ENCODE results near the gene RRH. TPM values are rescaled to one million over a fixed set of nuclear protein-coding genes. Genes with fewer than 3 reads are reported as not detected.

RRH gene
- total RNA-seq, 6 experiments from 2014 or later = 0.18 to 0.25 TPM; not detected in 4

DNA sequence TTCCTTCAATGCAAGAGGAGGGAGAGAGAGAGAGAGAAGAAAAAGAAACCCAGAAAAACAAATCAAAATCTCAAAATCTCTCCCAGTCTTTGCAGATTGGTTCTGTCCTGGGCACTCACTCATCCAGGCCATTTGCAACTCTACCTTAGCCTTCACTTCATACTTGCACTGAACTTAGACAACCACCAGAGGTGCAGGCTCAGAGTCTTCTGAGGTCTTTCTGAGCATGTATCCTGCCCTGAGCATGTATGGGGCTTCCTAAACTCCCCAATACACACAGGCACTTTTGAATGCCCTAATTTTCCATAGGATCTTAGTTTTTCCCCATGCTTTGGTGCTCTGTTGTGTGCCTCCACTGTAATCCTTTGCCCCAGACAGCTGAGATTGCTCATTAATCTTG, 28.9 kb upstream of the RRH start:
- TF ChIP-seq, protein P1, sequence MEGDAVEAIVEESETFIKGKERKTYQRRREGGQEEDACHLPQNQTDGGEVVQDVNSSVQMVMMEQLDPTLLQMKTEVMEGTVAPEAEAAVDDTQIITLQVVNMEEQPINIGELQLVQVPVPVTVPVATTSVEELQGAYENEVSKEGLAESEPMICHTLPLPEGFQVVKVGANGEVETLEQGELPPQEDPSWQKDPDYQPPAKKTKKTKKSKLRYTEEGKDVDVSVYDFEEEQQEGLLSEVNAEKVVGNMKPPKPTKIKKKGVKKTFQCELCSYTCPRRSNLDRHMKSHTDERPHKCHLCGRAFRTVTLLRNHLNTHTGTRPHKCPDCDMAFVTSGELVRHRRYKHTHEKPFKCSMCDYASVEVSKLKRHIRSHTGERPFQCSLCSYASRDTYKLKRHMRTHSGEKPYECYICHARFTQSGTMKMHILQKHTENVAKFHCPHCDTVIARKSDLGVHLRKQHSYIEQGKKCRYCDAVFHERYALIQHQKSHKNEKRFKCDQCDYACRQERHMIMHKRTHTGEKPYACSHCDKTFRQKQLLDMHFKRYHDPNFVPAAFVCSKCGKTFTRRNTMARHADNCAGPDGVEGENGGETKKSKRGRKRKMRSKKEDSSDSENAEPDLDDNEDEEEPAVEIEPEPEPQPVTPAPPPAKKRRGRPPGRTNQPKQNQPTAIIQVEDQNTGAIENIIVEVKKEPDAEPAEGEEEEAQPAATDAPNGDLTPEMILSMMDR (IDR thresholded peaks at IDR 0.05) = no peak
- no peak for TF ChIP-seq POLR2A (IDR thresholded peaks at IDR 0.05)
- H3K36me3 ChIP-seq = no peaks in the 10 kb centered on the region
- H3K4me1 ChIP-seq = peaks cover 0 to 29% (median 8%) of the 10 kb centered on the region in 4 donors
- no peaks in the 10 kb centered on the region for H3K27me3 ChIP-seq
- no peak for DNase-seq
- intact Hi-C loops (cut with DNase I) = no loop called here
- ATAC-seq = peak; percentile 8 to 29 (median 26)
- H3K27ac ChIP-seq = no peak overlapping the region
- H3K4me3 ChIP-seq = peak overlapping the region in 2 of 3 donors; percentile 56 to 57
- no peaks in the 10 kb centered on the region for H3K9me3 ChIP-seq

DNA sequence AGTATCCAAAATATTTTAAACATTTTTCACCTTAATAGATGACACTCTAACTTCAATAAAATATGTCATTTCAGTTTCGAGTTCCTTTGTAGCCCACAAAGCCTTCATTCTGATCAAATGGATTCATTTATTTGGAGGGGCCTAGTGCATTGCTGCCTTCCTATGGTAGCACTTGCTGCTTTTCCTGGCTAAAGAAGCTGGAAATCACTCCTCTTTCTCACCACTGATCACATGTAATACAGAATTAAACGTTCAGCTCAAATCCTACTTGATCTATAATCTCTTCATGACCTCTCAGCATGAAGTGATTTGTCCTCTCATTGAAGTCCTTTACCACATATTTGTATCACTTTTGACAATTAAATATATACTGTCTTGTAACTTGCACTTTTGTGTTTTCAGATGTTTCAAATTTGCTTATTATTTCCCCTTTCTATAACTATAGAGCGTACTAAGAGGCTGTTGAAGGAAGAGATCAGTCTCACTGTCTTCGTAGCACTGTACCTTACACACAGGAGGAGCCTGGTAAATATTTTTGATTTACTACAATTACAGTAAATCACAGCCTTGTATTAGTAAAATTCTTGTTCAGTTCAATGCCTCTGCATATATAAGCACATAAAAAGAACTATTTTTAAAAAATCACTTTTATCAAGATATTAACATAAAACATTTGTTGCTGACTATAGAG, 26.5 kb upstream of the RRH start:
- intact Hi-C loops (cut with DNase I) = no loop called here
- ATAC-seq = peak; percentile 28 to 52 (median 44)
- no peaks in the 10 kb centered on the region for H3K27me3 ChIP-seq
- H3K27ac ChIP-seq = peak overlapping the region; percentile 32 to 73 (median 55)
- H3K4me1 ChIP-seq = peaks cover 0 to 29% (median 8%) of the 10 kb centered on the region in 4 donors
- WGBS (ENCODE audit: insufficient coverage, low coverage, low lambda C conversion rate, missing lambda C conversion rate) = 10% methylated on average over 4 of the region's 4 CpGs
- TF ChIP-seq, protein P1 (IDR thresholded peaks at IDR 0.05) = no peak
- no peak for TF ChIP-seq POLR2A (IDR thresholded peaks at IDR 0.05)
- no peaks in the 10 kb centered on the region for H3K36me3 ChIP-seq
- H3K4me3 ChIP-seq = peak overlapping the region; percentile 34 to 57 (median 56)
- no peaks in the 10 kb centered on the region for H3K9me3 ChIP-seq
- DNase-seq = no peak

DNA sequence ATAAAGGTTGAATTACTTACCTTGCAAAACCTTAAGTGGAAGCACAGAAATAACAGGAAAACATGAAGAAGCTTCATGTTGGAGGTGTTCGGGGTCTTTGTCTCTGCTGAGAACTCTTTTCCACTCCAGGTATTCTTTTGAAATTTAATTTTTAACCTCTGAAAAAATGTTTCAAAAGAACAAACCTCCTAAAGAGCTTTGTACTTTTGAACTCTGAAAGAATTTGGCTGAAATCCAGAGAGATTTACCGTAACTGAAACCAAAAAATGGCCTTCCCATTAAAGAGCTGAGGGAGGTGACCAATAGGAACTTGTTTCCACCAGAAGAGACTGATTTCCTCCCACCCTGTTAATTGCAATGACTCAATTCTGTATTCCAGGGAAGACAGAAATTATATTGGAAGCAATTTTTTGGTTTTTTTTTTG, 25.9 kb upstream of the RRH start, which contains the start of gene CFI:
Gene CFI, minus strand, starts transcription at position 105 of the 425 bp plus-strand sequence. Its CDS starts 28 bp downstream, at position 77.
- DNase-seq = no peak
- peak; percentile 44 for TF ChIP-seq POLR2A (IDR thresholded peaks at IDR 0.05)
- TF ChIP-seq, protein P1 (IDR thresholded peaks at IDR 0.05) = no peak
- Histone ChIP-seq H3K4me1 (peaks cover 0 to 29% (median 8%) of the 10 kb centered on the region in 4 donors), H3K4me3 (peak within 1 kb of the TSS; percentile 34 to 57 (median 56)), H3K27me3 (no peaks in the 10 kb centered on the region), H3K27ac (peak within 1 kb of the TSS; percentile 55 to 73 (median 63)), H3K36me3 (no peaks in the 10 kb centered on the region), H3K9me3 (no peaks in the 10 kb centered on the region)
- WGBS (ENCODE audit: insufficient coverage, low coverage, low lambda C conversion rate, missing lambda C conversion rate) = 15% methylated on average over 2 of the region's 2 CpGs
- ATAC-seq = peak; percentile 78 to 86 (median 84)
- intact Hi-C loops (cut with DNase I) = no loop called here

DNA sequence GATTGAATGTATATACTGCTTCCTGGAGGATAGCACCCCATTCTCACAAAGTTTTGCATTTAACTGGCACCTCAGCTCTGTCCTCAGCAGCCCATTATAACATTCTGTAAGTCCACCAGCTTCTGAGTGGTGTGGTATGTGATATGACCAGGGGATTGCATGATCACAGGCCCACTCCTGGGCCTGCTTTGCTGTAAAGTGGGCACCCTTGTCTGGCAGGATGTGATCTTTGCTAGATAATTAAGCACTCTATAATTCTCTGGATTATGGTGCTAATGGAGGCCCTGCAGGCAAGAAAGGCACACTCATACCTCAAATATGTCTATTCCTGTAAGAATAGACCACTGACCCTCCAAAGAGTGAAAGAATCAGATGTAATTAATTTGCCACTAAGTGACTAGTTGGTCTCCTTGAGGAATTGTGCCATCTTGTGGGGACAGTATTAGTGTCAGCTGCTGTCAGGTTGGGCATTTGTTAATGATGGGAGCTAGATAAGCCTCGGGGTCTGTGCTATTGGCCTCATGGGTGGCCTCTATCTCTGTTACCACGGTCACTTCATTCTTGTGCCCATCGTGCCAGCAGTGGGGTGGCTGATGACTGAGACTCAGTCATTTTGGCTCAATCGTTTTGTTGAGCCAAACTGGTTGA, 23.7 kb upstream of the RRH start:
- no peak for DNase-seq
- intact Hi-C loops (cut with DNase I) = no loop called here
- WGBS (ENCODE audit: insufficient coverage, low coverage, low lambda C conversion rate, missing lambda C conversion rate) = 7% methylated on average over 2 of the region's 4 CpGs

More for the DNA sequence above, 23.7 kb upstream of the RRH start:
- peak; percentile 60 to 75 (median 62) for ATAC-seq
- no peak for TF ChIP-seq POLR2A (IDR thresholded peaks at IDR 0.05)
- TF ChIP-seq, protein P1 (IDR thresholded peaks at IDR 0.05) = peak; percentile 53 to 67 (median 61)
- no peak overlapping the region for H3K4me3 ChIP-seq
- H3K36me3 ChIP-seq = no peaks in the 10 kb centered on the region
- no peaks in the 10 kb centered on the region for H3K27me3 ChIP-seq
- H3K9me3 ChIP-seq = no peaks in the 10 kb centered on the region
- H3K27ac ChIP-seq = no peak overlapping the region
- H3K4me1 ChIP-seq = peaks cover 0 to 19% (median 8%) of the 10 kb centered on the region in 4 donors

All from right lobe of liver (tissue), 6 donors.